NCI-H1417 (cell line): Measurements from ENCODE around the gene BRS3.
A peak's percentile ranks its signal among the peaks of the same experiment; 100 is the strongest.

Experiments used
- DNase-seq, 3 experiments: peaks; one replicate each; lab custom pipeline; 2025; lab: John Stamatoyannopoulos, UW

Gene BRS3

DNA sequence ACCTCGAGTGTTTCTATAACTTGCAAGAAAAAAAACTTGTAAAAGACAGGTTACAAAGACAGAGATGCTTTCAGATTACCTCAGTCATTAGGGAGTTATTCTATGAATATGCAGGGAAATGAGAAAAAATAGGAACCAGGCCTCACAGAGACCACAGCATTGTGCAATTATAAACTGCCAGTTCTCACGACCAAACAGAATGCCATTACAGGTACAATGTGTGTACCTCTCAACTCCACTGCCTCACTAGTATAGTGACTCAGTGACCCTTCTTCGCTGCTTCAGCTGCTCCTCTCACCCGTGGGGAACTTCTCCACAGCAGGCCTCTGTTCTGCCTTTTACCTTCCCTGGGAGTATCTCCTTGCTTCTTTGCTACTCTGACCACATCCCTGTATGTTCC lies 7.3 kb downstream of the BRS3 start:
- no peak for DNase-seq

DNA sequence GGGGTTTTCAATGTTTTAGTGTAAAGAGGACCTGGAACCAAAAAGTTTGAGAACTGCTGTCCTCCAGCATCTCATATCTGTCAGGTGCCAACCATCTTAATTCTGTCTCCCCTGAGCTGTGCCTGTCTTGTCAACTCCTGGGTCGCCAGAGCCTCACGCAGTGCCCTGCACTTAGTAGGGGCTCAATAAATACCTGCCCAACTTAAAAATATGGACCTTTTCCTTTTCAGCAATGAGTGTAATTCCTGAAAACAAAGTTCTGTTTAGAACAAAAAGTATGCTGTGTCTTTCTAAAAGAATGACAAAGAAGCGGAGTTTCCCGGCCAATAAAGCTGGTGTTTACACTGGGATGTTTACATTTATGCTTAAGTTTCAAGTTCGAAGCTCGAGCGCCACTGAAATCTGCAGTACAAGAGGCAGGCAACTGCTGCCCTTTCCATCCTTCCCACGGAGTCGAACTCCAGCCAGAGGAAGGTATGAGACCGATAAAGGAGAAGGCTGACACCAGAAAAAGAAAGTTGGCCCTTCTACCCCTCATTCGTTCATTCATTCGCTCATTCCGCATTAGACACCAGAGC lies 8.5 kb downstream of the BRS3 start:
- DNase-seq = no peak

DNA sequence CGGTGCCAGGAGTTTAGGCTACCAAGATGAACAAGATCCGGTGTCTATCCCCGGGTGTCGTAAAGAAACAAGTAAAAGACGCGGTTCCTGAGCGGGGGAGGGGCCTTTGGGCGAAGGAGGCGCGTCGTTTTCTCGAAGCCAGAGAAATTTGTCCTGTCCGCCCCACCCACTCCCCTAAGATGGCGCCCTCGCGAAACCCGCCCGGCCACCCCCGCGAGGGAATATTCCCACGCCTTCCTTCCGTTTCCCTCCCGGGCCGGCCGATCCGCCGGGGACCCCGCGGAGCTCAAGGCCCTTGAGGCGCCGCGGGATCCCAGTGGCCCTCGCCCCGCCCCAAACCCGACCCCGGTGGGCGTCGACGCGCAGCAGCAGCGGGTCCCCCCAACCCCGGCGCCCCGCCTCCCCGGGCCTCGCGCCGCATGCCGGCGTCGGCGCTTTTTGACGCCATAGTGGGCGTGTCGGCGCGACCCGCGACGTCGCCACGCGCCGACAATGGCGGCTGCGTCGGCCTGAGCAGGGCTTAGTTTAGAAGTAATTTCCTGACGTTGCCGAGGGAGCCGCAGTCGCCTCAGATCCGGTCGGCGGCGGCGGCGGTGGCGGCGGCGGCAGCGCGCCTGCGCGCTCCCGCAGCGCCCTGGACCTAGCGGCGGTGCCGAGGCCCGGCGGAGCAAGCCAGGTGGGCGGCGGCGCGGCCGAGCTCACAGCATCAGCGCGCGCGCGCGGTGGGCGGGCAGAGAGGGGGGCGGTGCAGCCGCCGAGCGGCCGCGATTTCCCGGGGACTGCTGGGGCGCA lies 9.2 kb downstream of the BRS3 start:
- DNase-seq = peak; percentile 92 to 96 (median 94)

DNA sequence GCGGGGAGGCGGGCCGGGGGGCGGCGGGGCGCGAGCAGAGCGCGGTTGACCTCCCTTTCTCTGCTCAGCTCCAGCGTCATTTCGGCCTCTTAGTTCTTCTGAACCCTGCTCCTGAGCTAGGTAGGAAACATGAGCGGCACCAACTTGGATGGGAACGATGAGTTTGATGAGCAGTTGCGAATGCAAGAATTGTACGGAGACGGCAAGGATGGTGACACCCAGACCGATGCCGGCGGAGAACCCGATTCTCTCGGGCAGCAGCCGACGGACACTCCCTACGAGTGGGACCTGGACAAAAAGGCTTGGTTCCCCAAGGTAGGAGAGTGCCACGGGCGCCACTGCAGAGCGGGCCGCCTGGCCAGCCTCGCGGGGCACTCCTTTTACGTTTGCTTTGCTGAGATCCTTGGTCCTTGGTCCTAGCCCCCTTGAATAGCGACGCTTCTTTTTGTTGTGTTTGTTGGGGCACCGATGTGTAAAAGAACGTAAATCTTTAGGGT lies 9.9 kb downstream of the BRS3 start, which contains the start of gene HTATSF1:
Gene HTATSF1 (plus strand): TSS at position 37 of the 497 bp plus-strand sequence. CDS start 93 bp downstream, at position 130.
- no peak for DNase-seq

DNA sequence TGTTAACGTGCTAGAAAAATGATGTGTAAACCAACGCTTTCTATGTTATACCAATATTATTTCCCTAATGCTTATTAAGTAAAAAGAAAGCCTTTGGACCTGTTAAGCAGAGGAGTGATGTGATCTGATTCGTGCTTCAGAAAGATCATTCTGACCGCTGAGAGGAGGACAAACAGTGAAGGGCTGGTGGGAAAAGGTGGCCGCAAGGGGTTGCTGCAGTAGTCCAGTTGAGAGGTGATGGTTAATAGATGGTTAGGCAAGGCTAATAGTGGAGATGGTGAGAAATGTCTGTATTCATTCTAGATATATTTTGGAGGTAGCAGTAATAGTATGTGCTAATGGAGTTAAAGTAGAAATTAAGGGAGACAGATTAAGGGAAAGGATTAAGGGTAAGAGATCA lies 31.3 kb downstream of the BRS3 start:
- DNase-seq = no peak

DNA sequence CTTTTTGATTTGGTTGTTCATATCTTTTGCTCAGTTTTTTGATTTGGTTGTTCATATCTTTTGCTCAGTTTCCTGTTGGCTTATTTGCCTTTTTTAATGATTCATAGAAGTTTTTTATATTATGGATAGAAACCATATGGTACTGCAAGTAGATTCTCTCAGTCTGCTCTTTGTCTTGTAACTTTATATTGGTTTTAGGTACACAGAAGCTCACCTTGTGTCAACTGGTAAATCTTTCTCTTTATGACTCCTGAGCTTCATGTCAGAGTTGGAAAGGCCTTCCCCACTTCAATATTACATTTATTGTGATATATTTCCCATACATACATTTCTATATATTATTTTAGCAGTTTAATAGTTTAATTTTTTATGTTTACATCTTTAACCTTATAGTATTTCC lies 36.0 kb downstream of the BRS3 start:
- no peak for DNase-seq

DNA sequence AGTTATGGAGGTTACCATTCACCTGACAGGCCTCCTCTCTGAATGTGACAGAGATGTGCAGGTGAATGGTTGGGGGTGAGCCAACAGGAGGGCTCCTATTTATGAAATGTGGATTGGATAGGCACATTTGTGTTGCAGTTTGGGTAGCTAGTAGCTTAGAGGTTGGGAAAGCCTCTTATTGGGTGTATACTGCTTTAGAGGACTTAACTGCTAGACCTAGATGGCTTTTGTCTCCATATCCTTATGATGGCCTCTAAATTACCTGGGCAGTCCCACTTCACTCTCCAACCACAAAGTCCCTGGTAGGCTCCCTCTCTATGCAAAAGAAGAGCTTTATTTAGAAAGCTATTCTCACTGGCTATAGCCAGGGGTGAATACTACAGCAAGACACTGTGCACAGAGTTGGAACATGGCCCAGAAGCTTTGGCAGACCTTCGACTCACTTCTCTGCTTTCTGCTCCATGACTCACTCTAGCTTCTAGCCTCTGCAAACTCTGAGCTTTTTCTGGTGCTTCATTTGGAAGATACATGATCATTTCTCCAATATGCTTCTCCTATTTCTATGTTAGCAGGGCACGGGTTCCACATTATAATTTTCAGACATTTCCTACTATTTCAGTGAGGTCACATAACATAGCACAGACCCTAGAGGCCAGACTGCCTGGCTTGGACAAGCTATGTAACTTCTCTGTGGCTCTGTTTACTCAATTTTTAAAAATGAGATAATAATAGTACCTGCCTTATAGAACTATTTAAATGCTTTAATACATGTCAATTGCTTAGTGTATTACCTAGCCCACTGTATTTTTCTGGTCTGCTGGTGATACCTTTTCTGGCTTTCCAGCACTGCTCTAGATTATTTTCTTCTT lies 38.2 kb downstream of the BRS3 start:
- DNase-seq = no peak

DNA sequence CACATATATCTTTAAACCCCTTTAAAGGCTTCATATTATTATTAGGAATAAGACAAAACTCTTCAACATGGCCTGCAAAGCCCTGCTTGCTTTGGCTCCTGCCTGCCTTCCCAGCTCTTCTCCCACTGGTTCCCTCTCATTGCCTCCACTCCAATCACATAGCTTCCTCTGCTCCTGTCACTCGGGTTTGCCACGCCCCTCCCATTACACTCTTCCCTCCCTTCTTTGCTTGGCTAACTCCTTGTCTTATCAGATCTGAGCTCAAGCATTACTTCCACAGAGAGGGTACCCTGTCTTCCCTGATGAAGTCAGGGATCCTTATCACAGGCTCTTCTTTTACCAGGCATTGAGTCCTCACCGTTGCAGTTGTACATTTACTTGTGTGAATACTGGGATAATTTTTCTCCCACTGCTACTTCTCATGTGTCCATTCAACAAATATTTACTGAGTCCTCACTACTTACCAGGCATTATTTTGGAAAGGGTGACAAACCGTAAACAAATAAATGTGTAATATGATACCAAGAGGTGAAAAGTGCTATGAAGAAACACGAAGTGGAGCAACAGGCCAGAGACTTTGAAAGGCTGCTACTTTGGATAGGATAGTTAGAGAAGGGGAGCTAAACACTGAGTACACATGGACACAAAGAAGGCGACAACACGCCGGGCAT lies 41.0 kb downstream of the BRS3 start:
- peak in 1 of 3 experiments; percentile 27 for DNase-seq

DNA sequence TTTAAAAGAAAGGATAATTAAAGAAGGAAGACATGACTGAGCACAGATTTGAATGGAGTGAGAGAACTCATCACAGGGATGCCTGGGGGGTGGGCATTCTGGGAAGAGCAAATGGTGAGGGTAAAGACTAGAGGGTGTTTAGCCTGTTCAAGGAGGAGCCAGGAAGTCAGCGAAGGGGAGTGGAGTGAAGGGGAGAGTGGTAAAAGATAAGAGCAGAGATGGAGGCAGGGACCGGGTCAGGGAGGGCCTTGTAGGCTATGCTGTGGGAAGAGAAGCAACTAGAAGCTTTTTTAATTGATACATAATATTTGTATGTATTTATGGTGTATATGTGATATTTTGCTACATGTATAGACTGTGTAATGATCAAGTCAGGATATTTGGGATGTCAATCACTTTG lies 42.0 kb downstream of the BRS3 start:
- no peak for DNase-seq

DNA sequence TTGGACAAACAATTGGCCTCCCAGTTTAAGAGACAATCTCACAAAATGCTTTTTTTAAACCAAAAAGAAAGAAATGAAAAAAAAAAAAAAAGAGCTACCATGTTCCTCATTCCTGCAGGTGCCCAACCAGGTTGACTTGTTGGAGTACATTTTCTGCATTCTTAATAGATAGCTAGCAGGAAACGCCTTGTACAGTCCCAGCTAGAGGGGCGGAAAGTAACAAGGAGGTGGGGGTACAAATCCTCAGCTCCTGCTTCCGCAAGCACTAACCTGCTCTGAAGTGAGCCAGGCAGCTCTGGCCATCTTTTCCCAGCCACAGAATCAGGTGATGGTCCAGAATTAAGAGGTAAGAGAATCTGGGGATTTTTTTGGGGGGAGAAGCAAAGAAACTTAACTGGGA lies 44.2 kb downstream of the BRS3 start, which contains the start of gene VGLL1:
Gene VGLL1 (plus strand): TSS at position 265 of the 400 bp plus-strand sequence. CDS start 3,806 bp downstream, outside the sequence.
- no peak for DNase-seq

DNA sequence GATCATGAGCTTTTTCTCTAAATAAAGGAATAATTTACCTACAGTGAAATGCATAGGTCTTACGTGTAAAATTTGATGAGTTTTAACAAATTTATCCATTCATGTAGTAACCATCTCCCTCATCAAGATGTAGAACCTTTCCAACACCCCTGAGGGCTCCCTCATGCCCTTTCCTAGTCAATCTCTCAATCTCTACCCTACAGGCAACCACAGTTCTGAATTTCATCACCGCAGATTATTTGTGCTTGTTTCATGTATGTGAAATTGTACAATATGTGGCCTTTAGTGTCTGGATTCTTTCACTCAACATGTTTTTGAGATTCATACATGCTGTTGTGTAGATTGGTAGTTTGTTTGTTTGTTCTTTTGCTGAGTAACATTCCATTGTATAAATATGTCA lies 46.4 kb downstream of the BRS3 start:
- no peak for DNase-seq

DNA sequence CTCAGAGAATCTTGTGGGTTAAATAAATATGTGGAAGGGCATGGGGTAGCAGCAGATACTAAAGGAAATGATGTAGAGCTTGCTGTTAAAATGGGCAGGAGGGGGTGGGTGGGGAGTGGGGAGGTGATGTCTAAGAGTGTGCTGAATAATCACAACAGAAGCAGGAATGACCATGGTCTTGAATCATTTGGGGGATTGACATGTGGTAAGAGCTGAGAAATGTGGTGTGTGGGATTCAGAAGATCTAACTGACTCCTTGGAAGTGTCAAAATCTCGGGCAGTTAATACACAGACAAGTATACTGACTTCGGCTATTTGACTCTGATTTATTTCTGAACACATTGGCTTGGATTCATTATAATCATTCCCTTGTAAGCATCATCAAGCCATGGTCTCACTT lies 51.1 kb downstream of the BRS3 start:
- DNase-seq = no peak

DNA sequence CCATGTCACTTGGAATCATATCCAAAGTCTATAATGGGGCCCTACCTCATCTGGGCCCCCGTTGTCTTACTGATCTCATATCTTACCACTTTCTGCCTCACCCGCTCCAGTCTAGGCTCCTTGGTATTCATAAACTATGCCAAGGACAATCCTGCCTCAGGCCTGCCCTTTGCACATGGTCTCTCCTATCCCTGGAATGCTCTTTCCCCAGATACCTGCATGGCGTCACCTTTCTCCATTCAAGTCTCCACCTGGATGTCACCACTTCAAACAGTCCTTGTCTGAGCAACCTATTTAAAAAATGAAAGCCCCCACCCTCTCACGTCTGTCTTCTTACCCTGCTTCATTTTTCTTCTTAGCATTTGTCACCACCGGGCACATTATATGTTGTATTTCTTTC lies 52.5 kb downstream of the BRS3 start:
- DNase-seq = no peak

DNA sequence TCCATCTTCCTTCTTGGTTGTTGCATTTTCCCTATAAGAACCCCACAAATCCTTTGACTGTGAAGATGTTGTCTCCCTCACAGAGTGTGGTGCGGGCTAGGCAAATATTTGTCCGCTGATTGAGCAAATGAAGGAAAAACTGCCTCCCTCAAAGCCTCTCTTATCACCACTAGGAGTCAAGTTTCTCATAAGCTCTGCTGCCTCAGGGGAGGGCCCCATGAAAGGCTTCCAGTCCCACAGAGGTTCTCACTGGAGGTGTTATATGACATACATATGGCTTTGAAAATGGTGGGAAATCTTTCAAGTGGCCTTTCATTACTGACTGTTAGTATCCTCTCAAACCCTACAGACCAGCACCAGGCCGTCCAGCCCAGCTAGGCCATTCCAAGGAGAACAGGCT lies 53.5 kb downstream of the BRS3 start:
- no peak for DNase-seq

DNA sequence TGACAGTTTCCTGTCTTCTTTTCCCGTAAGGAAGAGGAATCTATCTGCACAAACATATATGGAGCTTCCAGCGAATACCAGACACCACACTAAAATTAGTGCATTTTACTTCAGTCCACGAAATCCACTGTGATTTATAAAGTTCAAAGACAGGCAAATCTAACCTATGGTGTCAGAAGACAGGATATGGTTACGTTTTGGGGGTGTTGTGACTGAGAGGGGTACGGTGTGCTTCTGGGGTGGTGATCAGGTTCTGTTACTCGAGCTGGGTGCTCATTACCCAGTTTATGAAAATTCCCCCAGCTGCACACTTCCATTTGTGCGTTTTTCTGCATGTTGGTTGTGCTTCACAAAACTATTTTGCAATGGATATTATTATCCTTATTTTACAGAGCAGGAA lies 54.5 kb downstream of the BRS3 start:
- no peak for DNase-seq
